Endodermal cell (in vitro differentiated cells): ENCODE data around the gene SENP8. TPM values are rescaled to one million over a fixed set of nuclear protein-coding genes. Genes with fewer than 3 reads are reported as not detected.

Experiments used
- DNase-seq: peaks from one replicate; pipeline ENCODE4 v3.0.0-alpha.2; 2017
- H3K27ac ChIP-seq: 2 replicates; pipeline ENCODE4 v1.5.1; 2013; ENCODE audit warnings: mild to moderate bottlenecking, low read depth, low read length, moderate library complexity
- H3K27me3 ChIP-seq: 2 replicates; pipeline ENCODE4 v1.6.1; 2013; ENCODE audit warnings: mild to moderate bottlenecking, low read length, moderate library complexity; ENCODE audit not compliant: insufficient read depth, control insufficient read depth, poor library complexity, severe bottlenecking
- H3K36me3 ChIP-seq: 2 replicates; pipeline ENCODE4 v1.7.0; 2013; ENCODE audit warnings: mild to moderate bottlenecking, low read length, moderate library complexity; ENCODE audit not compliant: control insufficient read depth, insufficient read depth
- H3K4me1 ChIP-seq: one replicate; pipeline ENCODE4 v1.7.0; 2013; ENCODE audit warnings: low read length; ENCODE audit not compliant: control insufficient read depth, insufficient read depth
- H3K4me3 ChIP-seq: 2 replicates; pipeline ENCODE4 v1.5.1; 2013; ENCODE audit warnings: mild to moderate bottlenecking, low read length, moderate library complexity
- H3K9ac ChIP-seq: 2 replicates; pipeline ENCODE4 v1.6.1; 2013; ENCODE audit warnings: mild to moderate bottlenecking, low read length, moderate library complexity; ENCODE audit not compliant: poor library complexity, severe bottlenecking; ENCODE audit errors: extremely low read depth
- H3K9me3 ChIP-seq: 2 replicates; pipeline ENCODE4 v1.6.1; 2013; ENCODE audit warnings: mild to moderate bottlenecking, low read length, moderate library complexity; ENCODE audit not compliant: control insufficient read depth
- H3K27ac Mint-ChIP-seq: 2 replicates; pipeline ENCODE4 v1.8.0; 2020; ENCODE audit warnings: mixed read lengths
- H3K27me3 Mint-ChIP-seq: 2 replicates; pipeline ENCODE4 v1.8.0; 2021; ENCODE audit warnings: mild to moderate bottlenecking, mixed read lengths; ENCODE audit not compliant: insufficient read depth
- H3K36me3 Mint-ChIP-seq: 2 replicates; pipeline ENCODE4 v1.8.0; 2020; ENCODE audit warnings: low read depth, mixed read lengths
- H3K4me1 Mint-ChIP-seq: 2 replicates; pipeline ENCODE4 v1.8.0; 2020; ENCODE audit warnings: mixed read lengths
- H3K4me3 Mint-ChIP-seq: 2 replicates; pipeline ENCODE4 v1.8.0; 2020; ENCODE audit warnings: mild to moderate bottlenecking, moderate library complexity, mixed read lengths
- H3K9me3 Mint-ChIP-seq: 2 replicates; pipeline ENCODE4 v1.8.0; 2020; ENCODE audit warnings: mild to moderate bottlenecking, mixed read lengths
- WGBS, 2 experiments: methylation state at CpG; one replicate each; pipeline versions ENCODE4 v1.1.5 to v1.1.7; 2013; ENCODE audit warnings: missing lambda C conversion rate in 2 of 2, mixed read lengths in 1 of 2; ENCODE audit not compliant: insufficient coverage in 1 of 2, insufficient read length in 1 of 2; 5-methylcytosine and 5-hydroxymethylcytosine counted together
- total RNA-seq, 2 donors: library from RNA; stranded (reverse); fragmentation: NEBNext Ultra II Directional in 1 of 2; extraction: Animal tissue kit (Norgen Biotek cat#: 25700) in 1 of 2; gene quantifications; 2 replicates in 1 of 2; 3 replicates in 1 of 2; pipeline ENCODE4 v1.2.1, GENCODE V29; 2021
- TF ChIP-seq, protein P1 (sequence below): fragments of 200-600 bp; sonication (generic); conservative IDR thresholded peaks from 2 replicates; pipeline ENCODE4 v1.5.0; 2021; ENCODE audit warnings: antibody characterized with exemption, mild to moderate bottlenecking

The SENP8 gene
- total RNA-seq, 2 donors from 2014 or later: 4.7 to 6.6 TPM

DNA sequence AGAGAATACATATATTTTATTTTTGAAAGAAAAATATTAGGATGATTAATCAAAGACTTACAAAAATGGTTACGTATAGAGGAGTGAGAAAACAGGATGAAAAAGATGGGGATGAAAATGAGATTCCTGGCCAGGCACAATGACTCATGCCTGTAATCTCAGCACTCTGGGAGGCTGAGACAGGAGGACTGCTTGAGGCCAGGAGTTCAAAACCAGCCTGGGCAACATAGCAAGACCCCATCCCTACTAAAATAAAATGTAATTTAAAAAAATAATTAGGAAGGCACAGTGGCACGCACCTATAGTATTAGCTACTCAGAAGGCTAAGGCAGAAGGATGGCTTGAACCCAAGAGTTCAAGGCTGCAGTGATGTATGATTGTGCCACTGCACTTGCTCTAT lies 12.1 kb upstream of the SENP8 start:
- Histone ChIP-seq H3K27ac (no peak overlapping the region), H3K4me1 (no peaks in the 10 kb centered on the region), H3K27me3 (no peaks in the 10 kb centered on the region), H3K9me3 (no peaks in the 10 kb centered on the region), H3K36me3 (no peaks in the 10 kb centered on the region), H3K9ac (no peak overlapping the region), H3K4me3 (no peak overlapping the region)
- peaks cover 4% of the 10 kb centered on the region for H3K36me3 Mint-ChIP-seq
- no peak for DNase-seq
- H3K9me3 Mint-ChIP-seq: no peaks in the 10 kb centered on the region
- no peak overlapping the region for H3K27ac Mint-ChIP-seq
- no peak overlapping the region for H3K4me3 Mint-ChIP-seq
- H3K27me3 Mint-ChIP-seq: no peaks in the 10 kb centered on the region
- WGBS, 2 experiments: 96 to 100% methylated on average over 2 of the region's 2 CpGs
- TF ChIP-seq, protein P1, sequence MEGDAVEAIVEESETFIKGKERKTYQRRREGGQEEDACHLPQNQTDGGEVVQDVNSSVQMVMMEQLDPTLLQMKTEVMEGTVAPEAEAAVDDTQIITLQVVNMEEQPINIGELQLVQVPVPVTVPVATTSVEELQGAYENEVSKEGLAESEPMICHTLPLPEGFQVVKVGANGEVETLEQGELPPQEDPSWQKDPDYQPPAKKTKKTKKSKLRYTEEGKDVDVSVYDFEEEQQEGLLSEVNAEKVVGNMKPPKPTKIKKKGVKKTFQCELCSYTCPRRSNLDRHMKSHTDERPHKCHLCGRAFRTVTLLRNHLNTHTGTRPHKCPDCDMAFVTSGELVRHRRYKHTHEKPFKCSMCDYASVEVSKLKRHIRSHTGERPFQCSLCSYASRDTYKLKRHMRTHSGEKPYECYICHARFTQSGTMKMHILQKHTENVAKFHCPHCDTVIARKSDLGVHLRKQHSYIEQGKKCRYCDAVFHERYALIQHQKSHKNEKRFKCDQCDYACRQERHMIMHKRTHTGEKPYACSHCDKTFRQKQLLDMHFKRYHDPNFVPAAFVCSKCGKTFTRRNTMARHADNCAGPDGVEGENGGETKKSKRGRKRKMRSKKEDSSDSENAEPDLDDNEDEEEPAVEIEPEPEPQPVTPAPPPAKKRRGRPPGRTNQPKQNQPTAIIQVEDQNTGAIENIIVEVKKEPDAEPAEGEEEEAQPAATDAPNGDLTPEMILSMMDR: no peak
- peaks cover 3% of the 10 kb centered on the region for H3K4me1 Mint-ChIP-seq

DNA sequence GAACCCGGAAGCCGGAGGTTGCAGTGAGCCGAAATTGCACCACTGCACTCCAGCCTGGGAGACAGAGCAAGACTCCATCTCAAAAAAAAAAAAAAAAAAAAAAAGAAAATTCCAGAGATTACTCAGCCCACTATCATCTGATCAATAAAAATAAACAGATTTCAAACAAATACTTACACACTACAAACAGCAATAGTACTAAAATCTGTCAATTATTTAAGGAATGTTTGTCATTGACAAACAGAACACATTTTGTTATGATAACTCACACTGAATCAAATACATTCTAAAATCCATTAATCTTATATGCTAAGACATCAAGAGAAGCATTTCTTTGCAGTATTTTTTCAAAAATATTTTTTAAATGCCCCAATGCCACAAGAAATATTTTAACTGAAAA lies 7.8 kb upstream of the SENP8 start:
- no peak for DNase-seq
- Histone ChIP-seq H3K4me3 (no peak overlapping the region), H3K27me3 (no peaks in the 10 kb centered on the region), H3K36me3 (no peaks in the 10 kb centered on the region), H3K9ac (no peak overlapping the region), H3K27ac (no peak overlapping the region), H3K4me1 (no peaks in the 10 kb centered on the region), H3K9me3 (no peaks in the 10 kb centered on the region)
- WGBS, 2 experiments: 82 to 100% methylated on average over 2 to 3 of the region's 3 CpGs
- H3K36me3 Mint-ChIP-seq: peaks cover 4% of the 10 kb centered on the region
- peaks cover 7% of the 10 kb centered on the region for H3K4me1 Mint-ChIP-seq
- H3K27me3 Mint-ChIP-seq: no peaks in the 10 kb centered on the region
- H3K9me3 Mint-ChIP-seq: no peaks in the 10 kb centered on the region
- no peak overlapping the region for H3K27ac Mint-ChIP-seq
- TF ChIP-seq, protein P1: no peak
- no peak overlapping the region for H3K4me3 Mint-ChIP-seq

DNA sequence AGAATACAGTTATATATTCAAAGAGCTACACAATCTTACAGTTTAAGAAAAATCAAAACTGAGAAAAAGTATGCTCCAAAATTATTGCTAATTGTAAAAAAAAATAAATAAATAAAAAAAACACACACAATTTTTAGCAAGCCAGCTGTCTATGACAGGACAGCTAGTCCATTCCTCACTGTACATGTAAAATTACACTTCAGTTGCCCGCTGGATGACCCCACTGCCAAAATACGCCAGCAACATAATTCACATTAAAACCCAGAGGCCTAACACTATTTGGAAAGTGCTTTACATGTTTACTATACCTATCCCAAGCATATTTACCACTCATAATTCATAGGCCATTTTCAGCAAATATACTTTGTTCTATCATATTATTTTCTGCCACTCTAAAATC lies 6.1 kb upstream of the SENP8 start:
- Histone ChIP-seq H3K9me3 (no peaks in the 10 kb centered on the region), H3K4me3 (no peak overlapping the region), H3K27me3 (no peaks in the 10 kb centered on the region), H3K9ac (no peak overlapping the region), H3K27ac (no peak overlapping the region), H3K36me3 (no peaks in the 10 kb centered on the region), H3K4me1 (no peaks in the 10 kb centered on the region)
- Mint-ChIP-seq H3K27ac (no peak overlapping the region), H3K27me3 (no peaks in the 10 kb centered on the region), H3K9me3 (no peaks in the 10 kb centered on the region), H3K4me1 (peaks cover 20% of the 10 kb centered on the region), H3K4me3 (no peak overlapping the region), H3K36me3 (peaks cover 4% of the 10 kb centered on the region)
- TF ChIP-seq, protein P1: no peak
- DNase-seq: no peak
- 94 to 100% methylated on average over 1 to 2 of the region's 2 CpGs for WGBS, 2 experiments
